Measurements from ENCODE around the gene C18orf63.

C18orf63 gene

GRCh38 chr18:74389171-74389927 lies 73.7 kb downstream of the C18orf63 start:
- no peak for TF ChIP-seq CTCF (IDR thresholded peaks at IDR 0.05)
- TF ChIP-seq ZFX (IDR thresholded peaks at IDR 0.05; ENCODE audit: borderline replicate concordance) = no peak
- no peak overlapping the region for H3K27ac ChIP-seq

- TF ChIP-seq CTCF (IDR thresholded peaks at IDR 0.05) (no peak), ZFX (IDR thresholded peaks at IDR 0.05; ENCODE audit: borderline replicate concordance) (no peak)
- H3K27ac ChIP-seq = no peak overlapping the region
Measured at GRCh38 chr18:74389991-74390390, 74.4 kb downstream of the C18orf63 start.

GRCh38 chr18:74390900-74391299 lies 75.3 kb downstream of the C18orf63 start:
- TF ChIP-seq CTCF (IDR thresholded peaks at IDR 0.05) (no peak), ZFX (IDR thresholded peaks at IDR 0.05; ENCODE audit: borderline replicate concordance) (no peak)
- H3K27ac ChIP-seq = no peak overlapping the region

GRCh38 chr18:74392323-74392722 lies 76.7 kb downstream of the C18orf63 start:
- no peak overlapping the region for H3K27ac ChIP-seq
- no peak for TF ChIP-seq ZFX (IDR thresholded peaks at IDR 0.05; ENCODE audit: borderline replicate concordance)
- no peak for TF ChIP-seq CTCF (IDR thresholded peaks at IDR 0.05)

- TF ChIP-seq CTCF (IDR thresholded peaks at IDR 0.05) = no peak
- no peak for TF ChIP-seq ZFX (IDR thresholded peaks at IDR 0.05; ENCODE audit: borderline replicate concordance)
- no peak overlapping the region for H3K27ac ChIP-seq
Measured at GRCh38 chr18:74395006-74395405, 79.4 kb downstream of the C18orf63 start.

- H3K27ac ChIP-seq = no peak overlapping the region
- TF ChIP-seq CTCF (IDR thresholded peaks at IDR 0.05) (no peak), ZFX (IDR thresholded peaks at IDR 0.05; ENCODE audit: borderline replicate concordance) (no peak)
Measured at GRCh38 chr18:74395648-74396154, 80.1 kb downstream of the C18orf63 start.
